ENCODE data around the gene PCARE.
"Not testable (repeated sequence)": the region's sequence is repeated elsewhere in the genome, so short reads cannot be mapped to it uniquely, and the experiment has no call there.

PCARE gene

DNA sequence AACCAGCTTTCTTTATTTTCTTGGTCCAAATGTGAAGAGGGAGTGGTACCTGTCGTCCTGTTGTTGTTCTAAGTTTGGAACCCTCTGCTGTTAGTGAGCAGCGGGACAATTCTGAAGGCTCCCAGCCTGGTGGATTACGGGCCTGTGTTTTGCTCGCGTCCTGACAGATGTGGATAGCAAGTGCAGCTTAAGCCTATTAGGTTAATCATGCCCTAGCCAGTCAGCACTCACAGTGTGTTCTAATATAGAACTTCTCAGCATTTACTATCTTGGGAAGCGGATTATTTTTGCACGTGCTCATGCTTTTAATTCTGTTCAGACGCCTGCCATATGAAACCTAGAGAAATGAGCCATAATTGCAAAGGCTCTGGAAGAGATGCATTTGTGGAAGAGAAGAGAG lies at the start of gene PCARE:
Gene PCARE, minus strand, starts transcription at position 113 of the 400 bp plus-strand sequence. CDS start 262 bp downstream, outside the sequence.
- no peak for DNase-seq

DNA sequence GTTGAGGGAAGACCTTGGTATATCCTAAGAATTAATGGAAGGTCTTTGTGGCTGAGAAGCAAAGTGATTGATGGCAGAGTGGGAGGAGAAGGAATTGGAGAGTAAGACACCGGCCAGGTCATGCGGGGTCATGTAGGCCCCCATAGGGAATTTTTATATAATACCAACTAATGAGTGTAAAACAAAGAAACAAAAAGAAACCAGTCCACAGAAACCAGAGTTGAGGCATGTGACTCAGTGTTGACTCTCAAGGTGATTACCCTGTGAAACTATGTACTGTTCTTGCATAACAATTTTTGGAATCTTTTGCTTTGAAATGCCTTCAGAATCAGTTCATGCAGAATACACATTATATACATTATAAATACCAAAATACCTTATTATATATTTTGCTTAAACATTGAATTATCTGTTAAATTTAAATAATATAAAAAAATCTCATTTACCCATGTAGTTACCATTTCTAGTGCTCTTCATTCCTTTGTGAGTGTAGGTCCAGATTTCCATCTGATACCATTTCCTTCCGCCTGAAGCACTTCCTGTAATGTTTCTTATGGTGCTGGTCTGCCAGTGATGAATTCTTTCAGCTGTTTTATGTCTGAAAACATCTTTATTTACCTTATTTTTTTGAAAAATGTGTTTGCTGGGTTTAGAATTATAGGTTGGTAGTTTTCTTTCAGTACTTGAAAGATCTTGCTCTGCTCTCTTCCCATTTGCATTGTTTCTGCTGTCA lies 49.5 kb upstream of the PCARE start:
- DNase-seq: no peak

DNA sequence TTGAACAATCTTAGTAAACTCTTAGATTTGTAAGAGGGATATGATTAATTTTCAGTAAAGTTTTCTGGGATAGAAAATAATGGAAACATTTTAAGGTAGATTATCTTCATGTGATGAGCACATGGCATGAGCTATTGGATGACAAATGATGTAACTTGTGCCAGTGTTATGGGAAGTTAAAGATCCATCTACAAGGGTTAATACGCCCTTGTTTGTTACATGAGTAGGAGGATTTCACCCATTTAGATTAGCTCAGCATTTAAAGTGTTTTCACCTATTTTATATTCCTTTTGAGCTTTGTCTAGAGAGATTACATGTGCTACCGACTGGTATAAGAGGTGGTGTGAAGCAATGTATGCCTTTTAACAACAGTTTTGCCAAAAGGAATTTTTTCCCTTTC lies 46.5 kb upstream of the PCARE start:
- DNase-seq: no peak

DNA sequence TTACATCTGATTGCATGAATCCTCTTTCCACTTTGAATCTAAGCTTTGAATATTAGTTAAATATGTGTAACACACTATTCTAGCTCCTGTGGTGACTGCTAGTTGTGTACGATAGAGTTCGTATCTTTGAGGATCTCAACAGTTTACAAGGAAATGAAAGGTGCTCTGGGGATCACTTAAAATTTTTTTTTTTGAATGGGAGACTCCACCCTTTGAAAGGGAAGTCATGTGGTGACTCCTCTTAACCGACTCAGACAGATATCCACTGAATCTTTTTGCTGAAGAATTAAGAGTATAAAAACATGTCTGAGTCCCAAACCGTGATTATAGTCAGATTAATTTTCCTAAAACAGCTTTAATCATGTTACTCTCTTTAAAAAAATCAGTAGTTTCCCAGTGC lies 44.9 kb upstream of the PCARE start:
- DNase-seq: no peak

DNA sequence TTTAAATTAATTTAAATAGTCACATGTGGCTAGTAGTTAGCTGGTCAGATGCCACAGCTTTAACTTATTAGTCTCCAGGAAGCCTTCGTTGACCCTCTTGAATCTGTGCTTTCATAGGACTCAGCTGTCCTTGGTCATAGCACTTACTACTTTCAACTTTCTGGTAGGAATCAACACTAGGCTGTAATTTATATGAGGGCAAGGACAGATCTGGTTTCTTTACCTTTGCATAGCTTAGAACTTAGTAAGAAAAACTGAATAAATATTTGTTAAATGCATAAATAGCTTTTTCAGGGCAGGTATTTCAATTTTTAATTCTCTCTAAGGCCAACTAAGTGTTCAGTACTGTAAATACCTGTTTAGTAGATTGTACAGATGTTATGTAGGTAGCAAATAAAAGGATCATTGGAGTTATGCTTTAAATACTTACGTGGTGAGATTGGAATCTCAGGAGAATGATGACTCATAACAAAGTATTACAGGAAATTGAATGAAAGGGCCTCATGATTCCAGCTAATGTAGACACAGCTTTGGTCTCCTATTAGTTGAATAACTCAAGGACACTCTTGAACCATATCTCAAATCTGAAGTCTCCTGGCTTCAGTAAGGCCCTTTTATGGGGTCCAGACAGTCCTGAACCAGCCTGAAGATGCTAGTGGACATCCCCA lies 43.4 kb upstream of the PCARE start:
- DNase-seq: no peak

DNA sequence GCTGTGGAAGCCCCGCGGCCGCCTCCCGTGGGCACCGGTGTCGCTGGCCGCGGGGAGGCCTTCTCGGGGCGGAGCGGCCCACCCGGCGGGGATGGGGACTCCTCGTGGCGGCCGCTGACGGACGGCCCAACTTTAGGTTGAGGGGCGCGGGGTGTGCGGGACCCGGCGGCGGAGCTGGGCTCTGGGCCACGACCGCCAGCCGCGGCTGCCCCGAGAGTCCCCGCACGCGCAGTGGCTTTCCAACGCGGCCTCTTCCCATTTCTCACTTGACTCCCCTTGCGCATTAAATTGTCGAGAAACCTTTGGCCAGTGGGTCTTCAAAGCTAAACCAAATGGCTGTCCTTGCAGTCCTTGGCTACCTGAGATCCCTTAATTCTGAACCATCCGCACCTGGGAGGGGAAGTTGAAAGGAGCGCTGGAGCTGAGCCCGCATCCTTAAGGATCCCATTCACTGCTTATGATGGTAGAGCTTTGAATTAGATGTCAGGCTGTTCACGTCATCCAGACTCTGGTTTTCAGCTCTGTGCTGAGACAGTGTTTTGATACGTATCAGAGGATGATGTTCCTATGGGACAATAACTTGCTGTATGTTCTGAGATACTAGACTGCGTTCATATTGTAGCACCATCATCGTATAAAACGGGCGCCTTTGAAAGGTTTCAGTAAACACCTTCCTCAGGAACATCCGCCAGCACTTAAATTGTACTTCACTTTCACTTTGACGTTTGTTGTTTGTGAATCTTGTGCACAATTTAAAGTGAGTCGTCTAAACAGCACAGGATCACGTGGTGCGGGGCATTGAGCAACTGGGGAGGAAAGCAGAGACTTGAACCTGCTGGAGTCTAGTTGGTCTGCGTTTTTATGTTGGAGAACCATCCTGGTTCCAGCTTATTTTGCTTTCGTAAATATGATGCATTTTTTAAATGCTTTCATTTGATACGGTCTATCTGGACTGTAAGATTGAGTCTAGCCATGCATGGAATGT lies 41.8 kb upstream of the PCARE start:
- peak; percentile 69 for DNase-seq

DNA sequence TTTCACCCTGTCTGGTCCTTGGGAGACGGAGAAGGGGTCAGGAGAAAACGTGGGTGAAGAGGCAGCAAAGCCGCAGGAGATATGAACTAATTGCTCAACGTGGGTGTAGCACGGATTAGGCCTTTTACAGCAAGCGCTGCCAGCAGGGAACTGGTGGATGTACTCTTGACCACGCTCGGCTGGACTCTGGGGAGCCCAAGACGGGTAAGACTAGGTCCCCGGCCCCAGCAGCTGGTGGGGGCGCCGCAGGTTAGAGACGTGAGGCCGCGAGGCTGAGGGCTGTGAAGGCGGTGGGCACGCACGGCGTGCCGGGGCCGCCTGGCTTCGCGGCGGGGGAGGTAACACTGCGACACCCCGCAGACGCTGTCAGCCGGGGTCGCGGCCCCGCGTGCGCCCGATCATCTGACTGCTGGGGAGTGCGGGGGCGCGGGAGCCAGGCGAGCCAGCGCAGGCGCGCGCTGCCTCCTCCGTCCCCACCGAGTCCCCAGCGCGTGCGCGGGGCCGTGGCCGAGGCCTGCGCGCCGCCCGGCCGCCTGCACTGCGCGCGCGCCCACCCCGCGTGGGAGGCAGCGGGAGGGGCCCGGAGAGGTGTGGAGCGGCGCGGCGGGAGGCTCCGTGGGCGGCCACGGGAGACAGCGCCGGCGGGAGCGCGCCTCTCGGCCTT lies 40.8 kb upstream of the PCARE start, which contains the start of gene CLIP4:
Gene CLIP4, plus strand, starts transcription at position 470 of the 664 bp plus-strand sequence. CDS start 5,974 bp downstream, outside the sequence.
- DNase-seq: peak; percentile 76

DNA sequence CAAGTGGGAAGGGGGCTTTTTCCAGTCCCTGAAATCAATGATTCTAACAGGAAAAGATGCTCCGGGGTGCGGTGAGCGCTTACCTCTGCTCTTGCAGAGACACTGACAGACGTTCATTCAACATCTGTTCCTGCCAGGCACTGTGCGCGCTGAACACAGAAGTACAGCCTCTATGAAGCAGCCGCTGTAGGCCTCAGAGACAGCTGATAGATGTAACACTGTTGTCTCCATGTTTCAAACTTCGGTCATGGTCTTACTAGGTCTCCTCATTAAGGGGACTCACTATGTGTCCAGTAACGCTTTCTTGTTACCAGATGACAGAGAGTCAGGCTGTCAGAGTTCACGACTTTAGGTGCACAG lies 40.2 kb upstream of the PCARE start:
- peak; percentile 10 for DNase-seq

DNA sequence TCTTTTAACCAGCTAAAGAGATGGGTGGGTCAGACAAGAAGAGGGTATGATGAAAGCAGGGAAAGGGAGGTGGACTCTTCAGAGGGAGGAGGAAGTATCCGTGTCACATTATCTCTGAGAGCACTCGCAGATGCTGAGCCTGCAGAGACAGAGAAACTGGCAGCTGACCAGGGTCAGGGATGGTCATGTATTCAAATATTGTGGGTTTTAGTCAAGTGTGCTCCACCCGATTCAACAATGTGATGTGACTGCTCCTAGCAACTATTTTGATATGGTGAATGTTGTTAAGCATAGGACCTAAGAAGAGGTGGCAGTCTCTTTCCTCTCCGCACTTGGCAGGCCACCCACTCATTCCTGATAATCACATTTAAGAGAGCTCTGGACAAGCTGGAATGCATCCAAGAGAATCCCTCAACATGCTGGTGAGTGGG lies 39.6 kb upstream of the PCARE start:
- no peak for DNase-seq

DNA sequence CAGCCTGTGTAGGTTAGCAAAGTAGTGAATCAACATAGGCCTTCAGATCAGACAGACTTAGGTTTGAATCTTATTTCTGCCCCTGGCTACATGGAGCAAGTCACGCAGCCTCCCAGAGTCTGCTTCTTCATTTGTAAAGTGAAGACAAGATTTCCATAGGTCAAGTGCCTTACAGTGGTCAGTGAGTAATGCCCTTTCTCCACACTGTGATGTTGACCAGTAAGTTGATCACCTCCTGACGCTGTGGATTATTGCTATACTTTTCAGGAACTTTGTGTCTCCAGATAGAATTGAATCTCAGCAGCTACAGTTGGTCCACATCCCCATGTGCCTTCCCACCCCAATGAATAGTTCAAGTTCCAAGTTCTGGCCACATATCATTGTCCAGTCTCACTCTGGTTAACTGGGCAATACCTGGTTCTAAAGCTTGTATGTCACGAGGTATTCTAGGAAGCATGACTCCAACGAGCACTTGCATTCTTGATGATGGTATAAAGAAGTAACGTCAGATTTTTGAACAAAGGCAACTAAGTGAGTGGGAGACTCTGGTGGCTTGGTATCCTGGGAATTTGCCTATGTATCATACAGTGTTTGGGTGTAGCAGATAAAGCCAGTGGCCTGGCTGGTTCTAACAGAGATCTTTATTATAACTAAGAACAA lies 38.8 kb upstream of the PCARE start:
- no peak for DNase-seq

DNA sequence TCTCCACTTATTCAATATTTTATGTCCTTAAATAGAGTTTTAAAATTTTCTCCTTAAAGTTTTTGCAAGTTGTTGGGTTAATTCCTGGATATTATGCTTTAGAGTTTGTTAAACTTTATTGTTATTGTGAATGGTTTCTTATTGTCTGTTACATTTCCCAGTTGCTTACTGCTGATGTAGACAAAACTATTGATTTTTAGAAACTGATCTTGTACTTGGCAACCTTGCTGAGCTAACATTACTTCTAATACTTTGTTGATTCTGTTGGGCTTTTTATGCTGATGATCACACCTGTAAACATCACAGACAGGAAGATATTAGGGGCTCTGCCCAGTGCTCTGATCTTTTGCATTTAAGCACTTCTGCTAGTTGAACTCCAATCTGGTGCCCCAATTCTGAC lies 38.1 kb upstream of the PCARE start:
- no peak for DNase-seq

DNA sequence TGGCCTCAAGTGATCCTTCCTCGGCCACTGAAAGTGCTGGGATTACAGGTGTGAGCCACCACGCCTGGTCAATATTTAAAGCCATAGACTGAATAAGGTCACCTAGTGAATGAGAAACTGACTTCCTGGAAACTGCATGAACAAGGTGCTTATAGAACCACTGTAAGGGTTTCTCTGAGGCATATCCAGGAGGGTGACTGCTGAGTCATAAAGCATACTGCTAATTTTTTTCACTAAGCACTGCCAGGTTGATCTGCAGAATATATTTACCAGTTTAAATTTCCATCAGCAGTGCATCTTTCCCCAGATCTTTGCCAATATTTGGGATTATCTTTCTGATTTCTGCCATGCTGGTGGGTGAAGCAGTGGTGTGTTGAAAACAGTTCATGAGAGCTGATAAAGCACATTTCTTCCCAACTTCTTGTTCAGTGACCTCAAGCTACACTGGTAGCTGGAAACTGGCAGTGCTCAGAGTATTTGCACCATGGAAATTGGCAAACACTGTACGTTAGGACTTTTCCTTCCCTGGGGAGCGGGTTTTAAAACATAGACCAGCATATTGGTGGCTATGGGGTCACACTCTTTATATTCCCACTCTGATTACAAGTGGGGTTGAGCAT lies 36.7 kb upstream of the PCARE start:
- DNase-seq: no peak

DNA sequence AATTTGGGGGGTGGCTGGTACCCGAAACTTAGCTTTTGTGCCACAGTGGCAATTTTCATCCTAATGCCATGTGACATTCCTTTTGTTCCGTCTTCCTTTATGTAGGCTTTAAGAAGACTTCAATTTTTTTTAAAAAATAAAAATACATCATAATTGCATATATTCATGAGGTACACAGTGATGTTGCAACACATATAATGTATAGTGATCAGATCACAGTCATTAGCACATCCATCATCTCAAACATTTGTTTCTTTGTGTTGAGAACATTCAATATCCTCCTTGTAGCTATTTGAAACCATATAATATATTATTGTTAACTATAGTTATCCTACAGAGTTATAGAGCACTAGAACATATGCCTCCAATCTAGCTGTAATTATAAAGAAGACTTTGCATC lies 34.9 kb upstream of the PCARE start:
- no peak for DNase-seq

DNA sequence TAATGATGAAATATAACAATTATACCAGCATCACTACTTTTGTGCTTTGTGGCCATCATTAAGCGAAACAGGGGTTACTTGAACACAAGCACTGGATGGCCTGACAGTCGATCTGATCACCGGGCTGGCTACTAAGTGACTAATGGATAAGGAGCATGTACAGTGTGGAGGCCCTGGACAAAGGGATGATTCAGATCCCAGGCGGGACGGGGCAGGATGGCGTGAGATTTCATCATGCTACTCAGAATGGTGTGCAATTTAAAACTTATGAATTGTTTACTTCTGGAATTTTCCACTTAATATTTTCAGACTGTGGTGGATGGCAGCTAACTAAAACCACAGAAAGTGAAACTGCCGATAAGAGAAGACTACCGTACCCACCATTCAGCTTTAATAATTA lies 33.9 kb upstream of the PCARE start:
- DNase-seq: no peak

DNA sequence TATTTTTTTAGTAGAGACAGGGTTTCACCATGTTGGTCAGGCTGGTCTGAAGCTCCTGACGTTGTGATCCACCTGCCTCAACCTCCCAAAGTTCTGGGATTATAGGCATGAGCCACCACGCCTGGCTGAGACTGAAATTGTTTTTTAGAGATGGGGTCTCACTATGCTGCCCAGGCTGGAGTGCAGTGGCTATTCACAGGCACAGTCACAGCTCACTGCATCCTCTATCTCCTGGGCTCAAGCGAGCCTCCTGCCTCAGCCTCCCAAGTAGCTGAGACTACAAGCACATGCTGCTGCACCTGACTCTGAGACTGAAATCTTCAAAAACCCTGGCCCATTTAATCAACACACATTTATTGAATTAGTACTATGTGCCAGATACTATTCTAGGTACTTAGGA lies 33.2 kb upstream of the PCARE start:
- DNase-seq: not testable (repeated sequence)

DNA sequence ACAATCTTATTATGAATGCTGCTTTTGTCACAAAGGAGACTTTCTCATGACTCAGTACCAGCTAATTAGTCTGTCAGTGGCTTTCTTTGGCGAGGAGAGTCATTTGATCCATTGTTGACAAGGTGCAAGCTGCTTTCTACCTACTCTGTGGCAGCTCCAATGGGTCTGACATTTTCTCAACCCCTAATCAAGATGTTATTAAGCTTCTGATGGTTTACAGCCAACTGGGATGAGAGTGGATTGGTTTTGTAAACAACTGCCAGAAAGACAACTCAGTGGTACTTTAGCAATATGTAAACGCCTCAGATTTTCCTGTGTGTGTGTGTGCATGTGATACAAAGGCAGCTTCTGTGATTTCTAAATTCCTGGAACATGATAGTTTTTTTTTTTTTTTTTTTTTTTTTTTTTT lies 32.7 kb upstream of the PCARE start:
- DNase-seq: no peak

DNA sequence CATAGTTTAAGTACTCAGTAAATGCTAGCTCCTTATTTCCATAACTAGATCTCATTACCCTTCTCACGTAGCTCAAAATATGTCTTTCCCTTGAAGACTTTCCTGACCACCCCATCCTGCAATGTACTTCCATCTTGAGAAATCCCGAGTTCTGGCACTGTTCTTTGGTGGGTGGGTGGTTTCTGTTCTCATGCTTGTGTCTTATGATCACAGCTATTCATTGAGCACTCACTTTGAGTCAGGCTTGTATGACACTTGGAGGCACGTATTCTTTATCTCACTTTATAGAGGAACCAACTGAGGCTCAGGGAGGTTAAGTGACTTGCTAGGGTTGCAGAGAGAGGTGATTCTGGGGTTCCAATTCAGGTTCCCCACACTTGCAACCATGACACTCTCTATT lies 31.9 kb upstream of the PCARE start:
- no peak for DNase-seq

DNA sequence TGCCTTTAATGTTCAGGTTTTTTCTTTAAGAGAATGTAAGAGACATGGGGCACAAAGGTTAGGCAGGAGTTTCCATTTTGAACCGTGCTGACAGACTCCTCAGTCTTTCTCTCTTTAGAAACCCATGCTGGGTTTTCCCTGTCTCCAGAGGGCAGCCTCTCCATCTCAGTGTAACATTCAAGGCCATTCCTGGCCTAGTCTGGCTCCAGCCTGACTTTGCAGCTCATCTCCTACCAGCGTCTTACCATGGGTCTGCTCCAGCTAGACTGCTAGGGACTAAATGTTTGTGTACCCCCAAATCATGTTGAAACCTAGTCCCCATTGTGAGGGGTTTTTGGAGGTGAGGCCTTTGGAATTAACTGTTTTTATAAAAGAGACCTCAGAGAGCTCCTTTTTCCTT lies 31.1 kb upstream of the PCARE start:
- DNase-seq: no peak

DNA sequence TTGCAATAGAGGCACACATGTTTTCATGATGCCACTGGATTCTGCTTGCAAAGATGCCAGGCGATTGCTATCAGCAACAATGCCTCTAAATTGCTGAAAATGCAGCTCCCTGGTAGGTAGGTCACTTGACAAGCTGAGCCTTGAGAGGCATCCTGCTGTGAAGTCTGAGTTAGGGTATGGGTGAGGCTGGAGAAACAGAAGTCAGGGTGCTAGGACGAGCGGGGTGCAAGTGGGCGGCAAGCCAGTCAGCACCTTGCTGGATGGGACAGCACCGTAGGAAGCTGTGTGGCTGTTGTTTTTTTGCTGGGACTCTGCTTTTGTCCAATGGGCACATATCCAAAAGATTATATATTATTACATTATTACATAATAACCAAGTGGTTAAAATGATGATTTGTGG lies 30.4 kb upstream of the PCARE start:
- DNase-seq: no peak

DNA sequence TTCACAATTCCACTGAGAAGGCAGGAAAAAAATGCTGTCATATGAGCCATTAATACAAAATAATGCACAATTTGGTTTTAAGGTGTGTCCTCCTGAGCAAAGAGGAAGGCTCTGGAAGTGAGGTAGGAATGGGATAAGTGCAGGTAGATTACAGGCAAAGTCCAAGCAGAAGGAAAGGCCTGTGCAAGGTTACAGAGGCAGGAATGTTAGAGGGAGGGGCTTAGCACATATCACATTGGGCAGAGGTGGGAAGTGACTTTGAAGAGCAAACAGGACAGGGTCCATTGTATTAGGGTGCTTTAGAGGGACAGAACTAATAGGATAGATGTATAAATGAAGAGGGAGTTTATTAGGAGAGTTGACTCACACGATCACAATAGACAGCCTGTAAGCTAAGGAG lies 26.2 kb upstream of the PCARE start:
- DNase-seq: no peak

DNA sequence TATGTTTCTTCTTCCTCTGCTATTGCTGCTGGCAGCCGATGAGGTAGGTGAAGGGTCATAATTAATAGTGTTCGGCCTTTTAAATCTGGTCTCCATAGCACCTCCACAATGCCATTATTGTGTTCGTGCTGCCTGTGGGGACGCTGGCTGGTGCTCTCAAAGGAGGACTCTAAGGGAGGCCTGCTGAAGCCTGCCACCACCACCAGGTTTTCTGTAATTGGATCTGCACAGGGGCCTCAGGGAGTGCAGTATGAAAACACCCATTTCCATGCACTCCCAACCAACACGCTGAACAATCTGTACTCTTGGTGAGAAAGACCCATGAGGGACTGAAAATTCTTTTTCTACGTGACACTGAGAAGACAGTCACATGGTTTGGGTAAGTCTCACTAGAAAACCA lies 23.2 kb upstream of the PCARE start:
- DNase-seq: no peak

DNA sequence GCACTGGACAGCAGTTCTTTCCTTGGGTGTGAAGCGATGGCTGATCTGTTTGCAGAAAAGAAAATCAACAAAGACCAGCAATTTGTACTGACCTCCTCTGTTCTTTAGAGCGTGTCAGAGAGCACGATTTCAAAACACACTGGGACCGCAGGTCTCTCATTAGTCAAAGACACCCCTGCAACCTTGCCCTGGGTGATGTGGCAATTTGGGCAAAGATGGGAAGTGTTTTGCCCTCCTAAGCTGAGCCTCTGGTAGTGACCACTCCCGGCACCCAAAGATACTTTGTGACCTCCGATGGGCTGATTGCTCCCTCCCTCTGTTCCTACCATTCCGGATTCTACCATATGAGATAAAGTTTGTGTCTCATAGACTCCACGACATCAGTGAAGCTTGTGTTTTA lies 22.6 kb upstream of the PCARE start:
- DNase-seq: no peak

Data from CD4-positive, alpha-beta T cell treated with Interleukin-17A for 4 hours (primary cell).